H1 (cell line): ENCODE measurements around the gene ZGRF1. TPM values are rescaled to one million over a fixed set of nuclear protein-coding genes. Genes with fewer than 3 reads are reported as not detected.

Source experiments
- ASH2L ChIP-seq: fragments of 200-600, 300-600 bp; sonication (generic); IDR thresholded peaks from one replicate; pipeline ENCODE4 v1.7.1; 2017; ENCODE audit warnings: low read length
- CTCF ChIP-seq, 3 experiments: IDR thresholded peaks; 1 replicate in 2 of 3; 2 replicates in 1 of 3; pipeline versions ENCODE4 v1.5.1 to v1.6.1; 2011; ENCODE audit warnings: low read length in 3 of 3, mild to moderate bottlenecking in 3 of 3, inconsistent platforms in 2 of 3, low read depth in 1 of 3, moderate library complexity in 1 of 3; ENCODE audit not compliant: insufficient read depth in 1 of 3; ENCODE audit errors: control extremely low read depth in 1 of 3
- EGR1 ChIP-seq: IDR thresholded peaks from 2 replicates; pipeline ENCODE4 v1.6.1; 2011; ENCODE audit warnings: low read depth, low read length, borderline replicate concordance
- POLR2AphosphoS5 ChIP-seq: IDR thresholded peaks from 2 replicates; pipeline ENCODE4 v1.6.1; 2011; ENCODE audit warnings: low read depth, low read length
- SP2 ChIP-seq: IDR thresholded peaks from 2 replicates; pipeline ENCODE4 v1.6.1; 2012; ENCODE audit warnings: mild to moderate bottlenecking, low read length, inconsistent platforms
- USF2 ChIP-seq: IDR thresholded peaks from 2 replicates; pipeline ENCODE4 v1.6.1; 2011; ENCODE audit warnings: low read length, improper control_type of control experiment
- YY1 ChIP-seq: IDR thresholded peaks from 2 replicates; pipeline ENCODE4 v1.6.1; 2011; ENCODE audit warnings: low read depth, mild to moderate bottlenecking, low read length
- ZNF274 ChIP-seq: IDR thresholded peaks from 2 replicates; pipeline ENCODE4 v1.7.0; 2012; ENCODE audit warnings: low read length, borderline replicate concordance; ENCODE audit errors: extremely low read depth
- polyA plus RNA-seq, 7 experiments: library from polyadenylated mRNA; depleted of rRNA in 3 of 7; stranded (reverse) in 5 of 7; unstranded in 2 of 7; fragments of >200 nt in 5 of 7; fragments of 200-250 nt in 2 of 7; gene quantifications; 1 replicate in 5 of 7; 2 replicates in 1 of 7; 4 replicates in 1 of 7; pipeline versions ENCODE4 v1.2.1 to v1.2.3, GENCODE V29; 2011 to 2013; ENCODE audit warnings: missing spikeins in 2 of 7, mixed read lengths in 2 of 7
- total RNA-seq: library from RNA; stranded (reverse); fragmentation: NEBNext Ultra II Directional; extraction: Animal tissue kit (Norgen Biotek cat#: 25700); gene quantifications from 2 replicates; pipeline ENCODE4 v1.2.1, GENCODE V29; 2021

ZGRF1 gene
- total and polyA plus RNA-seq, 2 of the 8 experiments (the other 6 are each of a cell fraction or from before 2014, with no cell fraction given) = 12.0 to 44.6 TPM

GRCh38 chr4:112648263-112649054 is 11.8 kb upstream of the ZGRF1 start (continued):
- TF ChIP-seq CTCF (IDR thresholded peaks at IDR 0.05; ENCODE audit: control extremely low read depth in 1 of 3, insufficient read depth in 1 of 3, low read depth in 1 of 3, low read length in 3 of 3) (no peak), USF2 (no peak), ZNF274 (no peak), SP2 (no peak; the same call in 1 of the 2 replicates), YY1 (no peak), POLR2AphosphoS5 (peak; percentile 93), EGR1 (peak; percentile 33; the same call in 1 of the 2 replicates), ASH2L (no peak)
